Neural progenitor cell (in vitro differentiated cells): ENCODE data around the gene MIDN. TPM values are rescaled to one million over a fixed set of nuclear protein-coding genes. Genes with fewer than 3 reads are reported as not detected.

Experiments
- DNase-seq: peaks from one replicate; pipeline ENCODE4 v3.0.0-alpha.2; 2016; ENCODE audit warnings: low spot score
- H2AFZ ChIP-seq: fragments of 200-600 bp; sonication (generic); replicated peaks from 2 replicates; pipeline ENCODE4 v1.6.1; 2016; ENCODE audit warnings: antibody characterized with exemption
- H3F3A ChIP-seq: fragments of 200-600 bp; sonication (generic); 2 replicates; pipeline ENCODE4 v1.6.1; 2016; ENCODE audit warnings: antibody characterized with exemption, low read depth
- H3K27ac ChIP-seq: fragments of 200-600 bp; sonication (generic); 2 replicates; pipeline ENCODE4 v1.5.1; 2016; ENCODE audit warnings: mild to moderate bottlenecking
- H3K27me3 ChIP-seq: fragments of 200-600 bp; sonication (generic); 2 replicates; pipeline ENCODE4 v1.6.1; 2016; ENCODE audit warnings: mild to moderate bottlenecking, moderate library complexity
- H3K36me3 ChIP-seq: fragments of 200-600 bp; sonication (generic); 2 replicates; pipeline ENCODE4 v1.5.1; 2016
- H3K4me1 ChIP-seq: fragments of 200-600 bp; sonication (generic); 2 replicates; pipeline ENCODE4 v1.6.1; 2016; ENCODE audit warnings: mixed run types
- H3K4me2 ChIP-seq: fragments of 200-600 bp; sonication (generic); 2 replicates; pipeline ENCODE4 v1.6.1; 2016
- H3K4me3 ChIP-seq: fragments of 200-600 bp; sonication (generic); 2 replicates; pipeline ENCODE4 v1.5.1; 2016
- H3K79me2 ChIP-seq: fragments of 200-600 bp; sonication (generic); 2 replicates; pipeline ENCODE4 v1.6.1; 2016; ENCODE audit warnings: low read depth
- H3K9ac ChIP-seq: fragments of 200-600 bp; sonication (generic); 2 replicates; pipeline ENCODE4 v1.6.1; 2016
- H3K9me3 ChIP-seq: fragments of 200-600 bp; sonication (generic); 2 replicates; pipeline ENCODE4 v1.5.1; 2016; ENCODE audit warnings: low read depth
- H4K20me1 ChIP-seq: fragments of 200-600 bp; sonication (generic); 2 replicates; pipeline ENCODE4 v1.6.1; 2016; ENCODE audit warnings: low read depth
- H3K27ac Mint-ChIP-seq: 3 replicates; pipeline ENCODE4 v1.8.0; 2021; ENCODE audit warnings: mixed read lengths
- H3K27me3 Mint-ChIP-seq: 2 replicates; pipeline ENCODE4 v1.8.0; 2022; ENCODE audit warnings: low read depth, mild to moderate bottlenecking, inconsistent platforms, moderate library complexity, mixed read lengths; ENCODE audit not compliant: insufficient read depth
- H3K36me3 Mint-ChIP-seq: 3 replicates; pipeline ENCODE4 v1.8.0; 2021; ENCODE audit warnings: mixed read lengths
- H3K4me1 Mint-ChIP-seq: 3 replicates; pipeline ENCODE4 v1.8.0; 2021; ENCODE audit warnings: mixed read lengths
- H3K4me3 Mint-ChIP-seq: 3 replicates; pipeline ENCODE4 v1.8.0; 2021; ENCODE audit warnings: mild to moderate bottlenecking, moderate library complexity, mixed read lengths
- H3K9me3 Mint-ChIP-seq: 3 replicates; pipeline ENCODE4 v1.8.0; 2020; ENCODE audit warnings: mixed read lengths
- CTCF ChIP-seq: fragments of 200-600 bp; sonication (generic); IDR thresholded peaks from 2 replicates; pipeline ENCODE4 v1.5.1; 2017; ENCODE audit warnings: antibody characterized with exemption, mild to moderate bottlenecking
- EZH2 ChIP-seq: fragments of 200-600 bp; sonication (generic); IDR thresholded peaks from 2 replicates; pipeline ENCODE4 v1.6.1; 2017; ENCODE audit warnings: antibody characterized with exemption, mild to moderate bottlenecking, moderate library complexity
- EZH2phosphoT487 ChIP-seq: fragments of 200-600 bp; sonication (generic); IDR thresholded peaks from 2 replicates; pipeline ENCODE4 v1.6.1; 2017; ENCODE audit warnings: antibody characterized with exemption
- total RNA-seq: library from RNA; depleted of rRNA; stranded (reverse); fragments of >200 nt; gene quantifications from 2 replicates; pipeline ENCODE4 v1.2.3, GENCODE V29; 2015; ENCODE audit warnings: low replicate concordance

MIDN gene
- total RNA-seq, 1 donor from 2014 or later: 16.1 TPM

DNA sequence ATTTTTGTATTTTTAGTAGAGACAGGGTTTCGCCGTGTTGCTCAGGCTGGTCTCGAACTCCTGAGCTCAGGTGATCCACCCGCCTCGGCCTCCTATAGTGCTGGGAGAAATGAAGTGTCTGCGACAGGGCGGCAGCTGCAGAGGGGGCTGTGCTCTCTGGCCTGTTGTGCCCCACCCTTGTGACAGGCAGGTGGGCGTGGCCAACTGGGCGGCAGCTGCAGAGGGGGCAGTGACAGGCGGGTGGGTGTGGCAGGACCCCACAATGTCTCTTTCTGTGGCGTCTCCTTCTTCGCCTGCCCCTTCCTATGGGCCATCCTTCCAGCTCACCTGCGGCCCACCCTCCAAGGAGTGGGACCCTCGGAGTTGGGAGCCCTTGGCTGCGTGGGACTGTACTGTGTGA is 31.0 kb upstream of the MIDN start:
- H4K20me1 ChIP-seq: peaks cover 89% of the 10 kb centered on the region
- H3K27ac ChIP-seq: no peak overlapping the region
- TF ChIP-seq EZH2 (no peak), EZH2phosphoT487 (no peak), CTCF (no peak)
- H3K4me2 ChIP-seq: no peak overlapping the region
- no peaks in the 10 kb centered on the region for H3K9me3 Mint-ChIP-seq
- peaks cover 4% of the 10 kb centered on the region for H3K36me3 Mint-ChIP-seq
- H2AFZ ChIP-seq: no peak overlapping the region
- no peak for DNase-seq
- H3K4me1 Mint-ChIP-seq: peaks cover 27% of the 10 kb centered on the region
- H3K4me1 ChIP-seq: peaks cover 5% of the 10 kb centered on the region
- no peak overlapping the region for H3K4me3 ChIP-seq
- H3K4me3 Mint-ChIP-seq: no peak overlapping the region
- no peaks in the 10 kb centered on the region for H3K9me3 ChIP-seq
- H3K27me3 Mint-ChIP-seq: no peaks in the 10 kb centered on the region
- H3K27ac Mint-ChIP-seq: no peak overlapping the region
- H3K79me2 ChIP-seq: peaks cover 70% of the 10 kb centered on the region
- H3K9ac ChIP-seq: no peak overlapping the region
- H3F3A ChIP-seq: peaks cover 4% of the 10 kb centered on the region
- H3K36me3 ChIP-seq: no peaks in the 10 kb centered on the region
- no peaks in the 10 kb centered on the region for H3K27me3 ChIP-seq

- Mint-ChIP-seq H3K4me3 (no peak overlapping the region), H3K27me3 (no peaks in the 10 kb centered on the region), H3K9me3 (no peaks in the 10 kb centered on the region), H3K27ac (no peak overlapping the region), H3K36me3 (no peaks in the 10 kb centered on the region), H3K4me1 (peaks cover 18% of the 10 kb centered on the region)
- Histone ChIP-seq H3K4me2 (no peak overlapping the region), H3F3A (peaks cover 4% of the 10 kb centered on the region), H3K27me3 (no peaks in the 10 kb centered on the region), H3K36me3 (no peaks in the 10 kb centered on the region), H3K79me2 (peaks cover 55% of the 10 kb centered on the region), H3K4me1 (peaks cover 5% of the 10 kb centered on the region), H4K20me1 (peaks cover 89% of the 10 kb centered on the region), H3K9ac (no peak overlapping the region), H2AFZ (no peak overlapping the region), H3K9me3 (no peaks in the 10 kb centered on the region), H3K27ac (no peak overlapping the region), H3K4me3 (no peak overlapping the region)
- no peak for TF ChIP-seq CTCF
- no peak for TF ChIP-seq EZH2
- no peak for TF ChIP-seq EZH2phosphoT487
- no peak for DNase-seq
Observed at GRCh38 chr19:1218751-1219567, 29.4 kb upstream of the MIDN start.

GRCh38 chr19:1219786-1220476 is 28.5 kb upstream of the MIDN start:
- Histone ChIP-seq H3K79me2 (peaks cover 45% of the 10 kb centered on the region), H3K9ac (no peak overlapping the region), H3K27me3 (no peaks in the 10 kb centered on the region), H3K36me3 (no peaks in the 10 kb centered on the region), H3K27ac (no peak overlapping the region), H3K9me3 (no peaks in the 10 kb centered on the region), H2AFZ (no peak overlapping the region), H3K4me2 (no peak overlapping the region), H3K4me3 (no peak overlapping the region), H3F3A (peaks cover 4% of the 10 kb centered on the region), H4K20me1 (peaks cover 80% of the 10 kb centered on the region), H3K4me1 (no peaks in the 10 kb centered on the region)
- Mint-ChIP-seq H3K9me3 (no peaks in the 10 kb centered on the region), H3K36me3 (no peaks in the 10 kb centered on the region), H3K27me3 (no peaks in the 10 kb centered on the region), H3K27ac (no peak overlapping the region), H3K4me1 (peaks cover 13% of the 10 kb centered on the region), H3K4me3 (no peak overlapping the region)
- TF ChIP-seq EZH2 (no peak), EZH2phosphoT487 (no peak), CTCF (no peak)
- DNase-seq: no peak
